Parathyroid adenoma (tissue), 2 donors: ENCODE data around the gene RGS2.

Experiments used
- H2AFZ ChIP-seq: fragments of 300-600 bp; sonication (generic); one replicate; pipeline ENCODE4 v1.7.0; 2017; ENCODE audit warnings: antibody characterized with exemption, mild to moderate bottlenecking
- H3K27ac ChIP-seq: fragments of 300-600 bp; sonication (generic); one replicate; pipeline ENCODE4 v1.7.0; 2017
- H3K27me3 ChIP-seq: fragments of 300-600 bp; sonication (generic); one replicate; pipeline ENCODE4 v1.7.0; 2017; ENCODE audit warnings: low read length; ENCODE audit not compliant: control insufficient read depth, insufficient read depth
- H3K36me3 ChIP-seq: fragments of 300-600 bp; sonication (generic); one replicate; pipeline ENCODE4 v1.7.0; 2017; ENCODE audit warnings: low read length; ENCODE audit not compliant: control insufficient read depth, insufficient read depth
- H3K4me1 ChIP-seq: fragments of 300-600 bp; sonication (generic); one replicate; pipeline ENCODE4 v1.7.0; 2017; ENCODE audit warnings: control low read depth
- H3K4me2 ChIP-seq: fragments of 300-600 bp; sonication (generic); one replicate; pipeline ENCODE4 v1.7.0; 2017; ENCODE audit warnings: low read length
- H3K4me3 ChIP-seq: fragments of 300-600 bp; sonication (generic); one replicate; pipeline ENCODE4 v1.7.0; 2017; ENCODE audit warnings: low read depth, low read length
- H3K79me2 ChIP-seq: fragments of 300-600 bp; sonication (generic); one replicate; pipeline ENCODE4 v1.7.0; 2017; ENCODE audit warnings: control low read depth
- H3K9ac ChIP-seq: fragments of 300-600 bp; sonication (generic); one replicate; pipeline ENCODE4 v1.7.0; 2017; ENCODE audit warnings: mild to moderate bottlenecking
- H3K9me3 ChIP-seq: fragments of 300-600 bp; sonication (generic); one replicate; pipeline ENCODE4 v1.7.0; 2017; ENCODE audit warnings: low read length; ENCODE audit not compliant: control insufficient read depth
- CTCF ChIP-seq: fragments of 300-600 bp; sonication (generic); IDR thresholded peaks from one replicate; pipeline ENCODE4 v1.7.0; 2017; ENCODE audit warnings: antibody characterized with exemption, mild to moderate bottlenecking
- donor health status: primary hyperparathyroidism.

The RGS2 gene

GRCh38 chr1:192793983-192794767, 14.7 kb upstream of the RGS2 start:
- H3K36me3 ChIP-seq = no peaks in the 10 kb centered on the region
- H3K4me3 ChIP-seq = no peak overlapping the region
- H2AFZ ChIP-seq = no peak overlapping the region
- H3K79me2 ChIP-seq = no peaks in the 10 kb centered on the region
- no peak overlapping the region for H3K4me2 ChIP-seq
- H3K9me3 ChIP-seq = no peaks in the 10 kb centered on the region
- H3K27ac ChIP-seq = no peak overlapping the region
- H3K4me1 ChIP-seq = no peaks in the 10 kb centered on the region
- no peak overlapping the region for H3K9ac ChIP-seq
- no peak for TF ChIP-seq CTCF
- H3K27me3 ChIP-seq = no peaks in the 10 kb centered on the region

- no peak overlapping the region for H3K27ac ChIP-seq
- H3K4me3 ChIP-seq = no peak overlapping the region
- no peaks in the 10 kb centered on the region for H3K36me3 ChIP-seq
- no peak overlapping the region for H3K9ac ChIP-seq
- H3K4me2 ChIP-seq = no peak overlapping the region
- H3K79me2 ChIP-seq = no peaks in the 10 kb centered on the region
- H3K27me3 ChIP-seq = no peaks in the 10 kb centered on the region
- no peaks in the 10 kb centered on the region for H3K9me3 ChIP-seq
- no peak for TF ChIP-seq CTCF
- no peaks in the 10 kb centered on the region for H3K4me1 ChIP-seq
- no peak overlapping the region for H2AFZ ChIP-seq
Measured at GRCh38 chr1:192794768-192795035, 14.1 kb upstream of the RGS2 start.

GRCh38 chr1:192795916-192796618, 12.8 kb upstream of the RGS2 start:
- Histone ChIP-seq H3K79me2 (no peaks in the 10 kb centered on the region), H3K9me3 (no peaks in the 10 kb centered on the region), H2AFZ (no peak overlapping the region), H3K27ac (no peak overlapping the region), H3K27me3 (no peaks in the 10 kb centered on the region), H3K4me1 (no peaks in the 10 kb centered on the region), H3K4me2 (no peak overlapping the region), H3K36me3 (no peaks in the 10 kb centered on the region), H3K9ac (no peak overlapping the region), H3K4me3 (no peak overlapping the region)
- no peak for TF ChIP-seq CTCF

- H3K27ac ChIP-seq = no peak overlapping the region
- no peaks in the 10 kb centered on the region for H3K36me3 ChIP-seq
- H3K9me3 ChIP-seq = no peaks in the 10 kb centered on the region
- H3K4me3 ChIP-seq = no peak overlapping the region
- no peaks in the 10 kb centered on the region for H3K4me1 ChIP-seq
- no peaks in the 10 kb centered on the region for H3K79me2 ChIP-seq
- no peak overlapping the region for H3K4me2 ChIP-seq
- H3K27me3 ChIP-seq = no peaks in the 10 kb centered on the region
- no peak overlapping the region for H3K9ac ChIP-seq
- no peak for TF ChIP-seq CTCF
- no peak overlapping the region for H2AFZ ChIP-seq
Measured at GRCh38 chr1:192797143-192797542, 11.7 kb upstream of the RGS2 start.

- H3K79me2 ChIP-seq = no peaks in the 10 kb centered on the region
- no peaks in the 10 kb centered on the region for H3K36me3 ChIP-seq
- H3K9me3 ChIP-seq = no peaks in the 10 kb centered on the region
- H3K9ac ChIP-seq = no peak overlapping the region
- H3K4me3 ChIP-seq = no peak overlapping the region
- H3K4me1 ChIP-seq = no peaks in the 10 kb centered on the region
- no peak overlapping the region for H3K27ac ChIP-seq
- H2AFZ ChIP-seq = no peak overlapping the region
- no peaks in the 10 kb centered on the region for H3K27me3 ChIP-seq
- TF ChIP-seq CTCF = no peak
- H3K4me2 ChIP-seq = no peak overlapping the region
Measured at GRCh38 chr1:192797891-192798290, 10.9 kb upstream of the RGS2 start.
